GM21381 (cell line): ENCODE results near the gene ZNF566.

Source experiments
- ATAC-seq: cut with Tn5 transposase; IDR thresholded peaks from one replicate; pipeline ENCODE4 v1.9.1; 2021; ENCODE audit warnings: mild to moderate bottlenecking, moderate library complexity; ENCODE audit not compliant: unreplicated experiment

The ZNF566 gene

GRCh38 chr19:36449059-36449670 lies 40.2 kb downstream of the ZNF566 start:
- ATAC-seq = no peak

- no peak for ATAC-seq
Measured at GRCh38 chr19:36441339-36441738, 48.0 kb downstream of the ZNF566 start.

GRCh38 chr19:36436531-36436930 lies 52.8 kb downstream of the ZNF566 start:
- ATAC-seq = no peak

GRCh38 chr19:36423925-36424324 lies 65.4 kb downstream of the ZNF566 start:
- no peak for ATAC-seq

GRCh38 chr19:36421749-36422481 lies 67.4 kb downstream of the ZNF566 start:
- no peak for ATAC-seq

GRCh38 chr19:36420961-36421748 lies 68.2 kb downstream of the ZNF566 start:
- no peak for ATAC-seq

GRCh38 chr19:36418287-36419001 lies 70.9 kb downstream of the ZNF566 start, which contains the start of gene ZFP82:
Gene ZFP82, minus strand, starts transcription at chr19:36418644. Its CDS starts 8,855 bp downstream, at chr19:36409789.
- ATAC-seq = peak; percentile 82

GRCh38 chr19:36417752-36418286 lies 71.5 kb downstream of the ZNF566 start:
- no peak for ATAC-seq

GRCh38 chr19:36409841-36410240 lies 79.5 kb downstream of the ZNF566 start:
- ATAC-seq = no peak

- no peak for ATAC-seq
Measured at GRCh38 chr19:36408101-36408500, 81.3 kb downstream of the ZNF566 start.

GRCh38 chr19:36404498-36404897 lies 84.9 kb downstream of the ZNF566 start:
- ATAC-seq = no peak

- no peak for ATAC-seq
Measured at GRCh38 chr19:36401475-36401874, 87.9 kb downstream of the ZNF566 start.

GRCh38 chr19:36398571-36398970 lies 90.8 kb downstream of the ZNF566 start:
- ATAC-seq = no peak
